Mucosa of rectum (tissue), 2 donors: Measurements from ENCODE around the gene IDNK.
"Not testable (repeated sequence)": the region's sequence is repeated elsewhere in the genome, so short reads cannot be mapped to it uniquely, and the experiment has no call there.

Experiments used
- H3K27ac ChIP-seq, 2 donors: one replicate each; pipeline ENCODE4 v1.7.0; 2013; ENCODE audit warnings: inconsistent platforms in 2 of 2, low read depth in 2 of 2, low read length in 2 of 2
- H3K27me3 ChIP-seq, 2 donors: one replicate each; pipeline ENCODE4 v1.7.0; 2013; ENCODE audit warnings: low read length in 2 of 2; ENCODE audit not compliant: control insufficient read depth in 2 of 2, insufficient read depth in 2 of 2
- H3K36me3 ChIP-seq, 2 donors: one replicate each; pipeline ENCODE4 v1.7.0; 2013; ENCODE audit warnings: low read length in 2 of 2; ENCODE audit not compliant: control insufficient read depth in 2 of 2, insufficient read depth in 2 of 2
- H3K4me1 ChIP-seq, 2 donors: one replicate each; pipeline ENCODE4 v1.7.0; 2013; ENCODE audit warnings: low read length in 2 of 2, mild to moderate bottlenecking in 1 of 2; ENCODE audit not compliant: control insufficient read depth in 2 of 2, insufficient read depth in 2 of 2
- H3K4me3 ChIP-seq, 2 donors: one replicate each; pipeline ENCODE4 v1.7.0; 2013; ENCODE audit warnings: low read length in 2 of 2
- H3K9ac ChIP-seq, 2 donors: one replicate each; pipeline ENCODE4 v1.7.0; 2013; ENCODE audit warnings: low read length in 2 of 2, low read depth in 1 of 2, mild to moderate bottlenecking in 1 of 2
- H3K9me3 ChIP-seq, 2 donors: one replicate each; pipeline ENCODE4 v1.7.0; 2013; ENCODE audit warnings: low read length in 2 of 2; ENCODE audit not compliant: control insufficient read depth in 2 of 2
- donor health status: healthy.
- donor health status: Normal muscosa, but diverticular disease.

IDNK gene

GRCh38 chr9:83607620-83608019 is 15.3 kb upstream of the IDNK start:
- not testable (repeated sequence) for H3K9me3 ChIP-seq, H3K9ac ChIP-seq, H3K4me1 ChIP-seq, H3K36me3 ChIP-seq, H3K27ac ChIP-seq, H3K4me3 ChIP-seq, H3K27me3 ChIP-seq

- H3K27me3 ChIP-seq, H3K36me3 ChIP-seq, H3K4me1 ChIP-seq, H3K27ac ChIP-seq, H3K9me3 ChIP-seq, H3K4me3 ChIP-seq, H3K9ac ChIP-seq: not testable (repeated sequence)
Observed at GRCh38 chr9:83613298-83613697, 9.6 kb upstream of the IDNK start.

DNA sequence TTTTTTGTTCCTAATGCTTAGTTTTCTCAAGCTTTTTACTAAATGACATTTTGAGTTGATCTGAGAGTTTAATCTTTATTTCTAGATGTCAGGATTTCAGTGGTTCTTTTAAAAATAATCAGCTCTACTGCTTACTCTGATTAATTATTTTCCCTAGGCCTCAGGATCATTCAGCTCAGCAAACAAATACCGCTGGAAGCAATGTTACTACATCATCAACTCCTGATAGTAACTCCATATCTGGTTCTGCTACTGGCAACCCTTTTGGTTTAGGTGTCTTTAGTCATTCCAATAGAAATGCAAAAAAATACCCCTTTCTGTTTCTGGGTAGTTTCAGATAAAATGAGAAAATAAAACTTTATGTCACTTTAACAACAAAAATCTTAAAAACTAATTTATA is 5.6 kb upstream of the IDNK start:
- Histone ChIP-seq H3K4me3 (no peak overlapping the region), H3K9ac (no peak overlapping the region), H3K27me3 (no peaks in the 10 kb centered on the region), H3K27ac (no peak overlapping the region), H3K9me3 (no peaks in the 10 kb centered on the region), H3K36me3 (no peaks in the 10 kb centered on the region), H3K4me1 (peaks cover 3 to 7% of the 10 kb centered on the region in 2 donors)

DNA sequence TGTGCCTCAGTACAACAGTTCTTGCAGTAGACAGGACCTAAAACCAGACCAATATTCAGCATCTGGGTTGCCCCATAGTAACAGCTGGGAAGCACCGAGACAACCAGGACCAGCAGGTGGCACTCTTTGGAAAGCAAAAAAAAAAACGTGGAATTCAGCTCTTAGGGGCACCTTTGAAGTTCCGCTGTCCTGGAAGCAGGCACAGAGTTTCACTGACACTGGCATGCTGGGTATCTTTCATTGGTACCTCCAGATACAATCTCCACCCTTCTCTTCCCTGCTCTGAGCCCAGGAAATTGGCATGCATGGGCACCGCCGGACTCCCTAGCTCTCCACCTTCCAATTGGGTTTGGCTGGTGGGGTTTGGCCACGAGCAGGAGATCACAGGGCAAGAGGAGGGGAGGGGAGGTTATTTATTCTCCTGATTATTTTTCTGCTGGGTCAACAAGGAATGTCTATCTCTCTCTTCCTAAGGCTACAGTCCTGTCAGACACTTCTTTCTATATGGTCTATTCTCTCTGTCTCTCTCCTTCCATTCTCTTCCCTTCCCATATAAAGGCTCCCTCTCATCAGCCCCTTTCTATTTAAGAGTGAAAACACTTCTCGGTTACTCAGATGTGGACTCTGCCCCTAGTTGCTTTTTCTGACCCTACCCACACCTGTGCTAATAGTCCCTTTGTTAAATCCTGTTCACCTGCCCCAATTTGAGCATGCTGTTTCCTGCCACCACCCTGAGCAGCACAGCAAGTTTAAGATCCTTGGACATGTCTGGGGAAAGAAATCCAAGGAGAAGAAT is 1.9 kb upstream of the IDNK start:
- Histone ChIP-seq H3K9me3 (no peaks in the 10 kb centered on the region), H3K27ac (no peak overlapping the region), H3K4me3 (peak overlapping the region; percentile 12 to 49), H3K36me3 (no peaks in the 10 kb centered on the region), H3K9ac (no peak overlapping the region), H3K27me3 (no peaks in the 10 kb centered on the region), H3K4me1 (peaks cover 3 to 16% of the 10 kb centered on the region in 2 donors)

DNA sequence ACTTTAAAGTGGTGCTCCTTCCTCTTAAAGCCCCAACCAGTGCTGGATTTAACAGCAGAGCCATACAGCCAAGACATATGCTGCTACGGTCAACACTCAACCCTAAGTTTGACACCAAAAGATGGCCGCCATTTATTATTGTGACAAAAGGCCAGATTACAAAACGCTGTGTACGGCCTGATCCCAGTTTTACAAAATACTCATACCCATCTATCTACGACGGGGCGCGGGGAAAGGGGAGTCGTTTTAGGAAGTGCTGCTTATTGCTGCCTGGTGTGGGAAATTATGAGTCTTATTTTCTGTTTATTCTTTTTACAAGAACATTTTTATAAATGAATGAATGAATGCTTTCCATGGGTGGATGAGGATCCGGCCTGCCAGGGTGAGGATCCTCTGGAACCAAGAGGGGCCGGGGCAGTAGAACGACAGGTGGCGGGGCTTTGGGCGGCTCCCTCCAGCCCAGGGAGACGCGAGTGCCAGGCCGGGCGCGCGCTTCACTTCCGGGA is 457 bp upstream of the IDNK start:
- H3K36me3 ChIP-seq, result peaks cover 0 to 3% of the 10 kb centered on the region in 2 donors
- H3K9ac ChIP-seq, result peak overlapping the region; percentile 73 to 88
- no peaks in the 10 kb centered on the region for H3K27me3 ChIP-seq
- H3K4me3 ChIP-seq, result peak overlapping the region; percentile 78 to 82
- no peaks in the 10 kb centered on the region for H3K9me3 ChIP-seq
- peaks cover 3 to 16% of the 10 kb centered on the region in 2 donors for H3K4me1 ChIP-seq
- peak overlapping the region; percentile 81 to 82 for H3K27ac ChIP-seq

DNA sequence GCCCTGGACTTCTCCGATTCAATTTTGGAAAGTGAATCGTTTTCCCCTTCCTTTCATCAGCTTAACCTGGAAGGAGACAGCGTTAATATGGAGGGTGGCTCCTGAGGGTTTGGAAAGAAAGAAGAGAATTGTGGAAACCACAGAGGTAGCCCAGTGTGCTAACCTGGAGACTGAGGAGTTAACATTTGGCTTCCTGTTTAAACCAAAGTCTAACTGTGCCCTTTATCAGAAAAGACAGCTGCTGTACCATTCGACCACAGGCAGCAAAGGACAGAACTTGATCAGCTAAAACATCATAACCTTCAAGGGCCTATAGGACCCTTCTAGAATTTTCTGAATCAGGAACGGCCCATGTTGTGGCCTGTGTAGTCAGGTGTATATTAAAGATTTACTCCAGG is 735 bp downstream of the IDNK start:
- Histone ChIP-seq H3K27ac (peak overlapping the region; percentile 81 to 82), H3K27me3 (no peaks in the 10 kb centered on the region), H3K9me3 (no peaks in the 10 kb centered on the region), H3K9ac (peak overlapping the region; percentile 73 to 88), H3K4me1 (peaks cover 3 to 16% of the 10 kb centered on the region in 2 donors), H3K36me3 (peaks cover 0 to 3% of the 10 kb centered on the region in 2 donors), H3K4me3 (peak overlapping the region; percentile 78 to 82)

DNA sequence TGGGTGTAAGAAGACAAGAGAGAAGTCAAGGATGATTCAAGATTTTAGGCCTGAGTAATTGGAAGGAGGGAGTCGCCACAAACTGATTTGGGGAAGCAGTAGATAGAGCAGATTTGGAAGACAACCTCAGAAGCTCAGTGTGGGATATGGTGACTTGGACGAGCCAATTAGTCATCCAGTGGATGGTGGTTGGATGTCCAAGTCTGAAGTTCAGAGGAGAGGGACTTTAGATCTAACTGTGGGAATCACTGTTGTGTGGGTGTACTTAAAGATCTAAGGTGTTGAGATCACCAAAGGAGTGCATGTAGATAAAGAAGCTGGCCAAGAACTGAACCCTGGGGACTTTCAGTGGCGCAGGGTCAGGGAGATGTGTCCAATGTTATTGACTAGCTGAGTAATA is 2.2 kb downstream of the IDNK start:
- Histone ChIP-seq H3K27ac (no peak overlapping the region), H3K4me1 (peaks cover 3 to 20% of the 10 kb centered on the region in 2 donors), H3K9me3 (no peaks in the 10 kb centered on the region), H3K9ac (no peak overlapping the region), H3K27me3 (no peaks in the 10 kb centered on the region), H3K36me3 (peaks cover 0 to 3% of the 10 kb centered on the region in 2 donors), H3K4me3 (no peak overlapping the region)

- H3K9me3 ChIP-seq, result no peaks in the 10 kb centered on the region
- H3K27me3 ChIP-seq, result no peaks in the 10 kb centered on the region
- no peak overlapping the region for H3K27ac ChIP-seq
- H3K4me3 ChIP-seq, result no peak overlapping the region
- H3K36me3 ChIP-seq, result peaks cover 0 to 3% of the 10 kb centered on the region in 2 donors
- no peak overlapping the region for H3K9ac ChIP-seq
- peaks cover 0 to 12% of the 10 kb centered on the region in 2 donors for H3K4me1 ChIP-seq
Observed at GRCh38 chr9:83628540-83628939, 5.6 kb downstream of the IDNK start.

- Histone ChIP-seq H3K27me3 (no peaks in the 10 kb centered on the region), H3K4me3 (no peak overlapping the region), H3K9ac (no peak overlapping the region), H3K27ac (no peak overlapping the region), H3K9me3 (no peaks in the 10 kb centered on the region), H3K4me1 (peaks cover 0 to 3% of the 10 kb centered on the region in 2 donors), H3K36me3 (peaks cover 0 to 3% of the 10 kb centered on the region in 2 donors)
Observed at GRCh38 chr9:83629433-83630104, 6.6 kb downstream of the IDNK start.

DNA sequence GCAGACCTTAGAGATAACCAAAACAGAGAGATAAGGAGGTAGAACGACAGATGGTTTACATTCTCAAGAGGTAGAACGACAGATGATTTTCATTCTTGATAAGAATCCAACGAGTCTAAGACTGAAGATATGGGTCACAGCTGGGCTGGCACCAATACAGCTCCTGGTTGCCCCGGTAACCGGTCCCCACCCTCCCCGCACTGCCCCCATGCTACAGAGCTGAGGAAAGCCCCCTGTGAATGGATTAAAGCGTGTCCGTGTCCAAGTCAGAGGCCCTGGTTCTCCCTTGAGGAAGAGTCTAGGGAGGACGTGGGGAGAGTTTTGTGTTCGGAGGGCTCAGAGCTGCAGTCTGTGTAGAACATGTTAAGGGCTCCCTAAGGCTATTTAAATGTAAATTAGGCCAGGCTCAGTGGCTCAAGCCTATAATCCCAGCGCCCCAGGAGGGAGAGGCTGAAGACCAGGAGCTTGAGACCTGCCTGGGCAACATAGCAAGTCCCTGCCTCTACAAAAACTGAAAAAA is 8.1 kb downstream of the IDNK start:
- Histone ChIP-seq H3K27me3 (no peaks in the 10 kb centered on the region), H3K36me3 (peaks cover 0 to 3% of the 10 kb centered on the region in 2 donors), H3K9ac (no peak overlapping the region), H3K4me3 (no peak overlapping the region), H3K9me3 (no peaks in the 10 kb centered on the region), H3K4me1 (peaks cover 0 to 3% of the 10 kb centered on the region in 2 donors), H3K27ac (no peak overlapping the region)
